RWPE2 (cell line): ENCODE results near the gene SPRR4.

Experiments
- ATAC-seq: fragments of 200-7000 bp; cut with Tn5 transposase; 3 replicates; pipeline ENCODE4 v1.9.1; 2021; ENCODE audit warnings: low read depth
- DNase-seq: peaks from one replicate; pipeline ENCODE4 v3.0.0-alpha.2; 2020; ENCODE audit warnings: low spot score
- H3K27ac ChIP-seq: fragments of 450-650 bp; 2 replicates; pipeline ENCODE4 v1.5.1; 2017; ENCODE audit warnings: mild to moderate bottlenecking; ENCODE audit not compliant: poor library complexity, severe bottlenecking
- H3K27me3 ChIP-seq: fragments of 250-450 bp; sonication (Bioruptor Pico); 2 replicates; pipeline ENCODE4 v1.5.1; 2021; ENCODE audit warnings: mild to moderate bottlenecking, moderate library complexity; ENCODE audit not compliant: insufficient read depth, poor library complexity, severe bottlenecking
- H3K36me3 ChIP-seq: fragments of 250-450 bp; sonication (Bioruptor Pico); 2 replicates; pipeline ENCODE4 v1.5.1; 2020; ENCODE audit warnings: low read depth, mild to moderate bottlenecking, moderate library complexity
- H3K4me1 ChIP-seq: fragments of 250-450 bp; sonication (Bioruptor Pico); 2 replicates; pipeline ENCODE4 v1.5.1; 2021; ENCODE audit warnings: mild to moderate bottlenecking, moderate library complexity; ENCODE audit not compliant: insufficient read depth, poor library complexity, severe bottlenecking
- H3K4me3 ChIP-seq: fragments of 250-450 bp; sonication (Bioruptor Pico); 2 replicates; pipeline ENCODE4 v1.5.1; 2021; ENCODE audit warnings: mild to moderate bottlenecking, moderate library complexity; ENCODE audit not compliant: severe bottlenecking
- H3K9me3 ChIP-seq: fragments of 250-450 bp; sonication (Bioruptor Pico); 2 replicates; pipeline ENCODE4 v1.5.1; 2021; ENCODE audit warnings: mild to moderate bottlenecking, moderate library complexity; ENCODE audit not compliant: severe bottlenecking
- CTCF ChIP-seq: fragments of 450-650 bp; IDR thresholded peaks from one replicate; pipeline ENCODE4 v1.5.1; 2017; ENCODE audit warnings: mild to moderate bottlenecking, moderate library complexity; ENCODE audit not compliant: poor library complexity, severe bottlenecking

Gene SPRR4

GRCh38 chr1:152969036-152969435 lies 1.4 kb upstream of the SPRR4 start:
- no peaks in the 10 kb centered on the region for H3K27me3 ChIP-seq
- ATAC-seq (no peak), DNase-seq (no peak)
- no peak overlapping the region for H3K27ac ChIP-seq
- no peaks in the 10 kb centered on the region for H3K36me3 ChIP-seq
- no peak for TF ChIP-seq CTCF
- H3K9me3 ChIP-seq: no peaks in the 10 kb centered on the region
- peaks cover 20% of the 10 kb centered on the region for H3K4me1 ChIP-seq
- no peak overlapping the region for H3K4me3 ChIP-seq

GRCh38 chr1:152972196-152972886 lies 1.9 kb downstream of the SPRR4 start:
- ATAC-seq (peak; percentile 61), DNase-seq (no peak)
- no peak overlapping the region for H3K4me3 ChIP-seq
- no peak for TF ChIP-seq CTCF
- H3K9me3 ChIP-seq: no peaks in the 10 kb centered on the region
- no peaks in the 10 kb centered on the region for H3K36me3 ChIP-seq
- H3K4me1 ChIP-seq: peaks cover 14% of the 10 kb centered on the region
- peak overlapping the region; percentile 36 for H3K27ac ChIP-seq
- H3K27me3 ChIP-seq: no peaks in the 10 kb centered on the region

GRCh38 chr1:152976688-152977087 lies 6.2 kb downstream of the SPRR4 start:
- ATAC-seq (no peak), DNase-seq (no peak)
- Histone ChIP-seq H3K27me3 (no peaks in the 10 kb centered on the region), H3K4me3 (no peak overlapping the region), H3K27ac (no peak overlapping the region), H3K4me1 (peaks cover 11% of the 10 kb centered on the region), H3K9me3 (no peaks in the 10 kb centered on the region), H3K36me3 (no peaks in the 10 kb centered on the region)
- no peak for TF ChIP-seq CTCF

GRCh38 chr1:152977614-152978013 lies 7.2 kb downstream of the SPRR4 start:
- DNase-seq (no peak), ATAC-seq (no peak)
- no peak overlapping the region for H3K4me3 ChIP-seq
- H3K27ac ChIP-seq: no peak overlapping the region
- no peaks in the 10 kb centered on the region for H3K36me3 ChIP-seq
- no peak for TF ChIP-seq CTCF
- peaks cover 6% of the 10 kb centered on the region for H3K4me1 ChIP-seq
- no peaks in the 10 kb centered on the region for H3K27me3 ChIP-seq
- no peaks in the 10 kb centered on the region for H3K9me3 ChIP-seq

GRCh38 chr1:152980676-152981075 lies 10.2 kb downstream of the SPRR4 start:
- no peak overlapping the region for H3K27ac ChIP-seq
- no peak overlapping the region for H3K4me3 ChIP-seq
- ATAC-seq (no peak), DNase-seq (no peak)
- H3K36me3 ChIP-seq: no peaks in the 10 kb centered on the region
- H3K9me3 ChIP-seq: no peaks in the 10 kb centered on the region
- no peaks in the 10 kb centered on the region for H3K27me3 ChIP-seq
- no peak for TF ChIP-seq CTCF
- H3K4me1 ChIP-seq: no peaks in the 10 kb centered on the region
